ENCODE results near the gene JUN.

Gene JUN

GRCh38 chr1:58781541-58782177, 2.2 kb downstream of the JUN start:
- Histone ChIP-seq H3K36me3 (ENCODE audit: insufficient read depth, low read length) (peaks cover 27% of the 10 kb centered on the region), H3K9me3 (replicated peaks; ENCODE audit: low read length) (no peaks in the 10 kb centered on the region), H3K4me1 (ENCODE audit: control insufficient read depth, insufficient read depth, low read length) (peaks cover 22% of the 10 kb centered on the region), H3K4me3 (ENCODE audit: low read length) (peak overlapping the region; percentile 81), H3K4me2 (ENCODE audit: low read length) (peak overlapping the region; percentile 95), H3K27me3 (ENCODE audit: control insufficient read depth, insufficient read depth, low read length) (no peaks in the 10 kb centered on the region), H3K9ac (ENCODE audit: low read depth, low read length) (peak overlapping the region; percentile 96)

- H3K9ac ChIP-seq (ENCODE audit: low read depth, low read length), result peak overlapping the region; percentile 96
- peak overlapping the region; percentile 81 for H3K4me3 ChIP-seq (ENCODE audit: low read length)
- peaks cover 15% of the 10 kb centered on the region for H3K4me1 ChIP-seq (ENCODE audit: control insufficient read depth, insufficient read depth, low read length)
- H3K9me3 ChIP-seq (replicated peaks; ENCODE audit: low read length), result no peaks in the 10 kb centered on the region
- H3K27me3 ChIP-seq (ENCODE audit: control insufficient read depth, insufficient read depth, low read length), result no peaks in the 10 kb centered on the region
- peak overlapping the region; percentile 95 for H3K4me2 ChIP-seq (ENCODE audit: low read length)
- H3K36me3 ChIP-seq (ENCODE audit: insufficient read depth, low read length), result peaks cover 27% of the 10 kb centered on the region
These were observed 2.9 kb downstream of the JUN start for GRCh38 chr1:58780836-58781452.

GRCh38 chr1:58780411-58780810, 3.4 kb downstream of the JUN start:
- H3K4me2 ChIP-seq (ENCODE audit: low read length), result peak overlapping the region; percentile 95
- H3K9me3 ChIP-seq (replicated peaks; ENCODE audit: low read length), result no peaks in the 10 kb centered on the region
- H3K4me3 ChIP-seq (ENCODE audit: low read length), result peak overlapping the region; percentile 81
- H3K27me3 ChIP-seq (ENCODE audit: control insufficient read depth, insufficient read depth, low read length), result no peaks in the 10 kb centered on the region
- H3K36me3 ChIP-seq (ENCODE audit: insufficient read depth, low read length), result peaks cover 27% of the 10 kb centered on the region
- peak overlapping the region; percentile 96 for H3K9ac ChIP-seq (ENCODE audit: low read depth, low read length)
- H3K4me1 ChIP-seq (ENCODE audit: control insufficient read depth, insufficient read depth, low read length), result peaks cover 10% of the 10 kb centered on the region

- Histone ChIP-seq H3K9me3 (replicated peaks; ENCODE audit: low read length) (no peaks in the 10 kb centered on the region), H3K27me3 (ENCODE audit: control insufficient read depth, insufficient read depth, low read length) (no peaks in the 10 kb centered on the region), H3K4me2 (ENCODE audit: low read length) (peak overlapping the region; percentile 95), H3K4me1 (ENCODE audit: control insufficient read depth, insufficient read depth, low read length) (peaks cover 7% of the 10 kb centered on the region), H3K36me3 (ENCODE audit: insufficient read depth, low read length) (peaks cover 27% of the 10 kb centered on the region), H3K9ac (ENCODE audit: low read depth, low read length) (peak overlapping the region; percentile 96), H3K4me3 (ENCODE audit: low read length) (peak overlapping the region; percentile 81)
These were observed 4.0 kb downstream of the JUN start for GRCh38 chr1:58779801-58780382.

- no peaks in the 10 kb centered on the region for H3K9me3 ChIP-seq (replicated peaks; ENCODE audit: low read length)
- H3K4me2 ChIP-seq (ENCODE audit: low read length), result peak overlapping the region; percentile 95
- peaks cover 7% of the 10 kb centered on the region for H3K4me1 ChIP-seq (ENCODE audit: control insufficient read depth, insufficient read depth, low read length)
- H3K9ac ChIP-seq (ENCODE audit: low read depth, low read length), result no peak overlapping the region
- peaks cover 27% of the 10 kb centered on the region for H3K36me3 ChIP-seq (ENCODE audit: insufficient read depth, low read length)
- no peaks in the 10 kb centered on the region for H3K27me3 ChIP-seq (ENCODE audit: control insufficient read depth, insufficient read depth, low read length)
- H3K4me3 ChIP-seq (ENCODE audit: low read length), result no peak overlapping the region
These were observed 4.6 kb downstream of the JUN start for GRCh38 chr1:58779059-58779754.

- H3K27me3 ChIP-seq (ENCODE audit: control insufficient read depth, insufficient read depth, low read length), result no peaks in the 10 kb centered on the region
- no peak overlapping the region for H3K9ac ChIP-seq (ENCODE audit: low read depth, low read length)
- no peak overlapping the region for H3K4me2 ChIP-seq (ENCODE audit: low read length)
- H3K4me1 ChIP-seq (ENCODE audit: control insufficient read depth, insufficient read depth, low read length), result peaks cover 13% of the 10 kb centered on the region
- no peak overlapping the region for H3K4me3 ChIP-seq (ENCODE audit: low read length)
- H3K36me3 ChIP-seq (ENCODE audit: insufficient read depth, low read length), result peaks cover 27% of the 10 kb centered on the region
- no peaks in the 10 kb centered on the region for H3K9me3 ChIP-seq (replicated peaks; ENCODE audit: low read length)
These were observed 5.4 kb downstream of the JUN start for GRCh38 chr1:58778385-58779000.

- H3K9ac ChIP-seq (ENCODE audit: low read depth, low read length), result no peak overlapping the region
- H3K4me3 ChIP-seq (ENCODE audit: low read length), result no peak overlapping the region
- H3K27me3 ChIP-seq (ENCODE audit: control insufficient read depth, insufficient read depth, low read length), result no peaks in the 10 kb centered on the region
- H3K9me3 ChIP-seq (replicated peaks; ENCODE audit: low read length), result no peaks in the 10 kb centered on the region
- peaks cover 21% of the 10 kb centered on the region for H3K4me1 ChIP-seq (ENCODE audit: control insufficient read depth, insufficient read depth, low read length)
- H3K36me3 ChIP-seq (ENCODE audit: insufficient read depth, low read length), result no peaks in the 10 kb centered on the region
- H3K4me2 ChIP-seq (ENCODE audit: low read length), result no peak overlapping the region
These were observed 9.8 kb downstream of the JUN start for GRCh38 chr1:58774027-58774426.

- Histone ChIP-seq H3K4me3 (ENCODE audit: low read length) (no peak overlapping the region), H3K9me3 (replicated peaks; ENCODE audit: low read length) (no peaks in the 10 kb centered on the region), H3K9ac (ENCODE audit: low read depth, low read length) (no peak overlapping the region), H3K27me3 (ENCODE audit: control insufficient read depth, insufficient read depth, low read length) (no peaks in the 10 kb centered on the region), H3K4me2 (ENCODE audit: low read length) (peak overlapping the region; percentile 32), H3K4me1 (ENCODE audit: control insufficient read depth, insufficient read depth, low read length) (peaks cover 28% of the 10 kb centered on the region), H3K36me3 (ENCODE audit: insufficient read depth, low read length) (no peaks in the 10 kb centered on the region)
These were observed 10.4 kb downstream of the JUN start for GRCh38 chr1:58773406-58773840.

- H3K9ac ChIP-seq (ENCODE audit: low read depth, low read length), result no peak overlapping the region
- peaks cover 46% of the 10 kb centered on the region for H3K4me1 ChIP-seq (ENCODE audit: control insufficient read depth, insufficient read depth, low read length)
- H3K9me3 ChIP-seq (replicated peaks; ENCODE audit: low read length), result no peaks in the 10 kb centered on the region
- H3K36me3 ChIP-seq (ENCODE audit: insufficient read depth, low read length), result no peaks in the 10 kb centered on the region
- no peak overlapping the region for H3K4me3 ChIP-seq (ENCODE audit: low read length)
- H3K4me2 ChIP-seq (ENCODE audit: low read length), result no peak overlapping the region
- no peaks in the 10 kb centered on the region for H3K27me3 ChIP-seq (ENCODE audit: control insufficient read depth, insufficient read depth, low read length)
These were observed 14.0 kb downstream of the JUN start for GRCh38 chr1:58769809-58770320.

- Histone ChIP-seq H3K4me1 (ENCODE audit: control insufficient read depth, insufficient read depth, low read length) (peaks cover 51% of the 10 kb centered on the region), H3K27me3 (ENCODE audit: control insufficient read depth, insufficient read depth, low read length) (no peaks in the 10 kb centered on the region), H3K4me3 (ENCODE audit: low read length) (no peak overlapping the region), H3K9me3 (replicated peaks; ENCODE audit: low read length) (no peaks in the 10 kb centered on the region), H3K9ac (ENCODE audit: low read depth, low read length) (no peak overlapping the region), H3K36me3 (ENCODE audit: insufficient read depth, low read length) (no peaks in the 10 kb centered on the region), H3K4me2 (ENCODE audit: low read length) (peak overlapping the region; percentile 14)
These were observed 14.7 kb downstream of the JUN start for GRCh38 chr1:58768971-58769808.

Data from skeletal muscle satellite cell (primary cell).